Measurements from ENCODE around the gene SRC. TPM values are rescaled to one million over a fixed set of nuclear protein-coding genes. Genes with fewer than 3 reads are reported as not detected.

SRC gene
- total RNA-seq, 1 donor from 2014 or later, result 128 TPM

DNA sequence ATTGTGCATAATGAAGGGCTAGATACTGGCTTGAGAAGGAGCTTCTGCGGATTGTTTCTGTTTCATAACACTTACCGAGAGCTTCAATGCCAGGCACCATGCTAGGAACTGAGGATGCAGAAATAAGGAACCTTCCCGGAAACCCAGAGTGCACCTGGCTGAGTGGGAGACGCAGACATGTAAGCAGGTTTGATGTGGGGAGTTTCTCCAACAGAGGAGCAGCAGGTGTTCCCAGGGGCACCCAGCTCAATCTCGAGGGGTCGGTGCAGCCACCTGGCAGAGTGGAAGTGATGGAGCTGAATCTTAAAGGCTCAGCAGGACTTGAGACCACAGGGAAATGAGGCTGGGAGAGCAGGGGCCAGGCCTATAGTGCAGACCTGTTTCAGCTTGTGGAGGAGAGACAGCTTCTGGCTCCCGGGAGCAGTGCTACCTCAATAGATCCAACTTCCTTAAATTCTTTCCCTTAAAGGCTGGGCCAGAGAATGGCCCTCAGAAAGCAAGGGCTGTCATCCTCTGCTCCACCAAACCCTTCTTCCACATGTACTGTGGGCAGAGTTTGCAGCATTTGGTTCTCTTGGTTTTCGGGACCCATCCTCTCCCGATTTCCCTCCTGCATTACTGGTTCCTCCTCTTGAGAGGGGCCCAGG, 27.8 kb upstream of the SRC start:
- Mint-ChIP-seq H3K4me1 (ENCODE audit: low read depth) (peaks cover 23% of the 10 kb centered on the region), H3K27me3 (no peaks in the 10 kb centered on the region), H3K4me3 (ENCODE audit: low read depth) (no peak overlapping the region), H3K27ac (no peak overlapping the region), H3K9me3 (ENCODE audit: low read depth) (peaks cover 5% of the 10 kb centered on the region), H3K36me3 (ENCODE audit: insufficient read depth) (peaks cover 7% of the 10 kb centered on the region)
- TF ChIP-seq CTCF (IDR thresholded peaks at IDR 0.05; ENCODE audit: unreplicated experiment), result no peak
- no peak for DNase-seq (ENCODE audit: low spot score, unreplicated experiment)

- Mint-ChIP-seq H3K4me3 (ENCODE audit: low read depth) (no peak overlapping the region), H3K27me3 (no peaks in the 10 kb centered on the region), H3K4me1 (ENCODE audit: low read depth) (peaks cover 19% of the 10 kb centered on the region), H3K36me3 (ENCODE audit: insufficient read depth) (peaks cover 7% of the 10 kb centered on the region), H3K9me3 (ENCODE audit: low read depth) (peaks cover 5% of the 10 kb centered on the region), H3K27ac (peak overlapping the region; percentile 59)
- no peak for DNase-seq (ENCODE audit: low spot score, unreplicated experiment)
- no peak for TF ChIP-seq CTCF (IDR thresholded peaks at IDR 0.05; ENCODE audit: unreplicated experiment)
These were observed 26.7 kb upstream of the SRC start for GRCh38 chr20:37319151-37319671.

DNA sequence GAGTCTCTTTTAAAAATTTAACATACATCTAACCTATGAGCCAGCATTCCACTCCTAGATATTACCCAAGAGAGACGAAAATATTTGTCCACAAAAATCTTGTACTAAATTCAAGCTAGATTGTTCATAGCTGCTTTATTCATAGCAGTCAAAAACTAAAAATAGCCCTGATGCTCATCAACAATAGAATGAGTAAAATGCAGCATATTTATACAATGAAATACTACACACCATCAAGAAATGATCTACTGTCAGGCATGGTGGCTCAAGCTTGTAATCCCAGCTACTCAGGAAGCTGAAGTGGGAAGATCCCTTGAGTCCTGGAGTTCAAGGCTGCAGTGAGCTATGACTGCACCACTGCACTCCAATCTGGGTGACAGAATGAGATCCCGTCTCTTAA, 22.0 kb upstream of the SRC start:
- peaks cover 5% of the 10 kb centered on the region for H3K9me3 Mint-ChIP-seq (ENCODE audit: low read depth)
- H3K36me3 Mint-ChIP-seq (ENCODE audit: insufficient read depth), result peaks cover 4% of the 10 kb centered on the region
- no peak for DNase-seq (ENCODE audit: low spot score, unreplicated experiment)
- H3K4me1 Mint-ChIP-seq (ENCODE audit: low read depth), result peaks cover 4% of the 10 kb centered on the region
- H3K4me3 Mint-ChIP-seq (ENCODE audit: low read depth), result no peak overlapping the region
- H3K27ac Mint-ChIP-seq, result no peak overlapping the region
- no peak for TF ChIP-seq CTCF (IDR thresholded peaks at IDR 0.05; ENCODE audit: unreplicated experiment)
- no peaks in the 10 kb centered on the region for H3K27me3 Mint-ChIP-seq

DNA sequence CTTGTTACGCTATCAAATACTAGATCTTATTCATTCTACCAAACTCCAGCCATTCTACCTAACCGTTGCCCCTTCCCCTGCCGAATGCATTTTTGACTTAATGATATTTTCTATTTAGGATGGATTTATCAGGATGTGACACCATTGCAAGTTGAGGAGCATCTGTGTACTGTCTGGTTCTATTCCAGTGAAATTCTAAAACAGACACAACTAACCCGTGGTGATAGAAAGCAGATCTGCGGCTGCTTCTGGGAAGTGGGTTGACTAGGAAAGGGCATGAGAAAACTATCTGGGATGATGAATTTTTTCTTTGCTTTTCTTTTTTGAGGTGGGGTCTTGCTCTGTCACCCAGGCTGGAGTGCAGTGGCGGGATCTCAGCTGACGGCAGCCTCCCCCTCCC, 20.7 kb upstream of the SRC start:
- no peak overlapping the region for H3K4me3 Mint-ChIP-seq (ENCODE audit: low read depth)
- no peak for TF ChIP-seq CTCF (IDR thresholded peaks at IDR 0.05; ENCODE audit: unreplicated experiment)
- H3K4me1 Mint-ChIP-seq (ENCODE audit: low read depth), result no peaks in the 10 kb centered on the region
- H3K9me3 Mint-ChIP-seq (ENCODE audit: low read depth), result peaks cover 5% of the 10 kb centered on the region
- no peak for DNase-seq (ENCODE audit: low spot score, unreplicated experiment)
- no peak overlapping the region for H3K27ac Mint-ChIP-seq
- peaks cover 2% of the 10 kb centered on the region for H3K36me3 Mint-ChIP-seq (ENCODE audit: insufficient read depth)
- no peaks in the 10 kb centered on the region for H3K27me3 Mint-ChIP-seq

GRCh38 chr20:37326666-37327065, 19.3 kb upstream of the SRC start:
- peaks cover 2% of the 10 kb centered on the region for H3K36me3 Mint-ChIP-seq (ENCODE audit: insufficient read depth)
- H3K9me3 Mint-ChIP-seq (ENCODE audit: low read depth), result peaks cover 5% of the 10 kb centered on the region
- no peak overlapping the region for H3K4me3 Mint-ChIP-seq (ENCODE audit: low read depth)
- H3K27me3 Mint-ChIP-seq, result no peaks in the 10 kb centered on the region
- no peaks in the 10 kb centered on the region for H3K4me1 Mint-ChIP-seq (ENCODE audit: low read depth)
- no peak for TF ChIP-seq CTCF (IDR thresholded peaks at IDR 0.05; ENCODE audit: unreplicated experiment)
- H3K27ac Mint-ChIP-seq, result no peak overlapping the region
- no peak for DNase-seq (ENCODE audit: low spot score, unreplicated experiment)
